GM18867 (cell line): ENCODE measurements around the gene ETV6.

ENCODE experiments used
- ATAC-seq: cut with Tn5 transposase; IDR thresholded peaks from one replicate; pipeline ENCODE4 v1.9.1; 2021; ENCODE audit warnings: mild to moderate bottlenecking, moderate library complexity; ENCODE audit not compliant: unreplicated experiment

ETV6 gene

GRCh38 chr12:11795192-11795912 is 145.9 kb downstream of the ETV6 start:
- no peak for ATAC-seq

- no peak for ATAC-seq
These were observed 146.5 kb downstream of the ETV6 start for GRCh38 chr12:11795913-11796459.

DNA sequence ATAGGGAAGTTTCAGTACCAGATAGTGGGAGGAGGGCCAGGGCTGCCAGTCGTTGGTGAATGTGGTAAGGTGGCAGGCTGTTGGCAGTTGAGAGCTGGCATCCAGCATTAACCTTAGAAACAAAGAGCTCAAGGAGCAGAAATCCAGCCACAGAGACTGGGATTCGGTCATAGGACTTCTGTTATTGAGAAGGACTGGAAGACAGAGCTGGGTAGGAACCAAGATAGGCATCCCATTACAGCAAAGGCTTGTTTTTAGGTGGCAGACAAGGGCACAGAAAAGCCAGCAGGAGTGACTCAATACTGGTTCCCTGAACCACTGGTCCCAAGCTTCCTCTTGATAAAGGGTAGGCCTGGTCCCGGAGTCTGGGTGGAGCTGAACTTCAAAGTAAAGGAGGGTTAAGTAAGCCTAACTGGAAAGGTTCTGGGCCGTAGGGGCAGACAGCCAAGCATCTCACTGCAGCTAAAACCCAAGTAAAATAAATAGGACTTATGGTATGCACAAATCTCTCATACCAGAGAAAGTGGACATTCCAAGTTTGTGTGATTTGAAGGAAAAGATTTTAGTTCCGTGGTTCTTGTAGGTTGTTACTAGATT is 147.9 kb downstream of the ETV6 start:
- no peak for ATAC-seq

GRCh38 chr12:11798006-11798708 is 148.7 kb downstream of the ETV6 start:
- no peak for ATAC-seq

DNA sequence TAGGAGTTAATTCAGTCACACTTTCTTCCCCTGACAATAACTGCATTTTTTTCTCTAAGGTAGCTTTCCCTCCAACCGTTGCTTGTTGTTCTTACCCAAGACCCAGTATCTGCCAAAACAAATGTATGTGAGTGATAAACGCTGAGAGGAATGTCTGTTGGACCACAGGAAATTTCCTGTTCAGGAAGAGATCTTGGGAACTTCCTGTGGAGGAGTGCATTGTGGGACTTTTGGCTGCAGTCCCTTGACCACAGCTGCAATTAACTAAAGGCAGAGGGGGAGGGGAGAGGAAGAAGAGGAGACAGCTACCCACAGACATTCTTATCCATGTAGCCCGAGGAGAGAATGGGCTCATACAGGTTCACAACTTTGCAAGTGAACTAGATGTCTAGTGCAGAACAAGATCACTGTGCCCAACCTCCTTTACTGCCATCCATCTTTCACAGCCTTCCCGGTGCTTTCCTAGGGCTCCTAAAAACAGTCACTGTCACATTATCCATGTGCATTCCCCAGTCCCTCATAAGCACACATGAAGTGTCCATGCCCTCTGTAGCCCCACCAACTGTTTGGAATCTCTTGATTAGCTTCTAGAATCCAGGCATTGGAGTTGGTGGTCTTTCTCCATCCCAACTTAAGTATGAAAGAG is 149.5 kb downstream of the ETV6 start:
- ATAC-seq: no peak

GRCh38 chr12:11799502-11799873 is 150.0 kb downstream of the ETV6 start:
- no peak for ATAC-seq

DNA sequence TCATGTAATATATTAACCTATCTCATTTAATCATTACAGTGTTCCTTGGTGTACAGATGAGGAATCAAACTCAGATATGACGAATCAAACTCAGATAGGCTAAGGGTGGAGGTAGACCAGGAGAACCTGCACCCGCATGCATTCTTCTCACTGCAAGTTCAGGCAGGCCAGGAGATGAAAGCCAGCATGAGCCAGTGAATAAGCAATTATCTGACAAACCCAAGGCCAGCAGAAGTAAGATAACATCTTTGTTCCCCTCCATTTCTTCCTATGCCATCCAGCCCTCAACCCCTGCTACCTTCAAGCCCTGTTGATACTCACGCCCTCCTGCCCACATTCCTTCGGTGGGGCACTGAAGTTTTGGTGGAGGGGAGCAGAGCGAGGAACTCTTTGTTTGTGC is 152.2 kb downstream of the ETV6 start:
- ATAC-seq: no peak

DNA sequence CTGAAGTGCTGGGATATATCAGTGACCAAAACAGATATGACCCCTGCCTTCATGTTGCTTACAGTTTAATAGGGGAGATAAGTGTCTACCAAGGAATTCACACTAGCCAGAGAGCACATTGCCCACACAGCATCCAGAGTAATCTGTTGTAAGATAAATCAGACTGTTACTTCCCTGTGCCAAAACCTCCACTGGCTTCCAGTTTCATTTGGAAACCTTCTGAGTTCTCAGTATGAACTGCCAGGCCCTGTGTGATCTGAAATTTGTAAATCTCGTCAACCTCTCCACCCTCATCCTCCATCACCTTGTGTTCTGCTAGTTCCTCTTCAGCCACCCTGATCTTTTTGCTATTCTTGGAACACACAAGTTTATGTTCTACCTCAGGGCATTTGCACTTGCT is 154.7 kb downstream of the ETV6 start:
- no peak for ATAC-seq

GRCh38 chr12:11805043-11805442 is 155.6 kb downstream of the ETV6 start:
- no peak for ATAC-seq

- ATAC-seq: no peak
These were observed 156.2 kb downstream of the ETV6 start for GRCh38 chr12:11805680-11806079.

DNA sequence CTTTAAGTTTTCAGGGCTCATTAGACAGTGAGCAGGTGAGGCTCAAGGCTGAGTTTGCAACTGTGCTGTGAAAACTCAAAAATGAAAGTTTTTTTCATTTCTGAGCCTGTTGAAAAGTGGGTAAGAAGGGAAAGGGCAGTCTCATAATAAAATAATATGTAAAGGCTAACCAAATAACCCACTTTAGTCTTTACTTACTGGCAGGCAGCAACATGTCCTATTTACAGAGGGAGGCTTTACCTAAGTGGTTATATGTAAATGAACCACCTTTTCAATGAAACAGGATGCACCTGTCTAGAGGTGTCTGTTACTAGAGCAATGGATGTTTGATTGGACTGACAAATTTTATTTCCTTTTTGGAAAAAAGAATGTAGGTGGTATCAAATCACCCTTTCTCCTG is 158.0 kb downstream of the ETV6 start:
- ATAC-seq: no peak

GRCh38 chr12:11808931-11809330 is 159.5 kb downstream of the ETV6 start:
- no peak for ATAC-seq

- ATAC-seq: no peak
These were observed 160.7 kb downstream of the ETV6 start for GRCh38 chr12:11810206-11810545.

DNA sequence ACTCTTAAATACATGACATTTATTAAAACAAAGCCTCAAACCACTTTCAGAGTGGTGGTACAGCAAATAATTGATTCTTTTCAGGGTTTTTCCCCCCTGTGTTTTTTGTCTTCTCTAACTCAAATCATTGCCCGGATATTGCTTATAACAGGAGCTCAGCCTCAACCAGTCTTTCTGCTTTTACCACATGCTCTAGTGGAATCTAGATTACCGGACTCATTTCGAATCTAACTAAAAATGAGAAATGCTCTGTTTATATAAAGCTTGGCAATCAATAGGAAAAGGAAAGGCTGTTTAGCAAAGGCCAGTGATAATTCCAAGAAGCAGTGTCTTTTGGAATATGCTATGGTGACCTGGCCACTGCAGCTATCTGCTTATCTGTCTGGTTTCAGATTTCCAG is 161.5 kb downstream of the ETV6 start:
- ATAC-seq: no peak

DNA sequence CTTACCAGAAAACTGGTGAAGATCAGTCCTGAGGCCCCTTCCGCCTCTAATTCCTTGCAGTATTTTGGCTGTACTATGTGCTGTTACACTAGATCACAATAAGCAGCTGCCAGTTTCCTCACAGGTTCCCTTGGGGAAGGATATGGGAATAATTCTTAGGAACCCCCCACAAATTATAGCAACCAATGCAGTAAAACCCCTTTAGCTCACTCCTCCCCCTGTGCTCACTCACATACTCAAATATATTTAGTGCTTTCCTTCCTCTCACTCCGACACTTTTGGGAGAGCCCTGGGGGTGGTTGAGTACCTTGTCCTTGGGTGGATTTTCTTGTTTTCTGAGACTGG is 162.7 kb downstream of the ETV6 start:
- no peak for ATAC-seq

- no peak for ATAC-seq
These were observed 163.3 kb downstream of the ETV6 start for GRCh38 chr12:11812586-11813437.

GRCh38 chr12:11813438-11813813 is 164.0 kb downstream of the ETV6 start:
- ATAC-seq: no peak

GRCh38 chr12:11814374-11814773 is 164.9 kb downstream of the ETV6 start:
- ATAC-seq: no peak

GRCh38 chr12:11815397-11815796 is 165.9 kb downstream of the ETV6 start:
- no peak for ATAC-seq

GRCh38 chr12:11819643-11820042 is 170.2 kb downstream of the ETV6 start:
- ATAC-seq: no peak

GRCh38 chr12:11820476-11820875 is 171.0 kb downstream of the ETV6 start:
- ATAC-seq: no peak
